Pancreas (tissue), 10 donors: ENCODE results near the gene SYTL1. TPM values are rescaled to one million over a fixed set of nuclear protein-coding genes. Genes with fewer than 3 reads are reported as not detected.

Source experiments
- ATAC-seq, 4 donors: fragments of 200-7000 bp; cut with Tn5 transposase; one replicate each; pipeline versions ENCODE4 v1.8.0 to v1.9.1; 2020; ENCODE audit warnings: mild to moderate bottlenecking in 4 of 4, moderate library complexity in 4 of 4
- DNase-seq, 6 donors: peaks; one replicate each; pipeline ENCODE4 v3.0.0-alpha.2; 2020
- FAIRE-seq: peaks from 2 replicates; lab custom pipeline; 2012; peaks lifted over from hg19 to GRCh38; lab: Jason Lieb, UNC
- H3K27ac ChIP-seq, 4 donors: fragments of 200-600 bp; sonication (generic); 1 replicate in 3 of 4; 2 replicates in 1 of 4; pipeline versions ENCODE4 v1.5.0 to v1.8.0; 2020
- H3K27me3 ChIP-seq, 4 donors: fragments of 200-600 bp; one replicate each; pipeline ENCODE4 v1.8.0; 2021
- H3K36me3 ChIP-seq, 3 donors: fragments of 200-600 bp; sonication (generic) in 1 of 3; one replicate each; pipeline versions ENCODE4 v1.5.0 to v1.8.0; 2020 to 2021
- H3K4me1 ChIP-seq, 3 donors: fragments of 200-600 bp; one replicate each; pipeline ENCODE4 v1.8.0; 2021
- H3K4me3 ChIP-seq, 4 donors: fragments of 200-600 bp; sonication (generic) in 2 of 4; one replicate each; pipeline versions ENCODE4 v1.5.0 to v1.8.0; 2020 to 2021
- H3K9me3 ChIP-seq, 4 donors: fragments of 200-600 bp; one replicate each; pipeline ENCODE4 v1.8.0; 2021
- CTCF ChIP-seq, 4 donors: fragments of 200-600 bp; sonication (generic) in 3 of 4; IDR thresholded peaks; one replicate each; pipeline versions ENCODE4 v1.5.0 to v1.8.0; 2021; ENCODE audit warnings: antibody characterized with exemption in 4 of 4
- WGBS, 2 donors: extraction: QIAGEN DNeasy Blood & Tissue Kit; methylation state at CpG; one replicate each; pipeline ENCODE4 v1.1.7; 2013; 5-methylcytosine and 5-hydroxymethylcytosine counted together
- intact Hi-C, 3 donors: fragments of 100-400 bp; cut with DNase I; formaldehyde crosslinking; loops; one replicate each; pipeline versions ENCODE4 v1.11.1 to v1.14.2; 2022
- polyA plus RNA-seq, 2 donors: library from polyadenylated mRNA; stranded (reverse); fragments of 200-250 nt; gene quantifications; one replicate each; pipeline ENCODE4 v1.2.3, GENCODE V29; 2013
- total RNA-seq, 6 donors: library from RNA; stranded (reverse); fragmentation: NEBNext Ultra II Directional in 4 of 6; extraction: Animal tissue kit (Norgen Biotek cat#: 25700) in 4 of 6; gene quantifications; one replicate each; pipeline versions ENCODE4 v1.2.1 to v1.2.4, GENCODE V29; 2021 to 2023
- donor health status: healthy with polysubstance abuse.
- donor health status: DM: no; HTN: no; CAD: no; lungs with moderate emphysema.
- donor health status: DM: no; HTN: no; CAD: no.
- donor health status: control.
- donor health status: control.
- donor health status: Bipolar disorder and iron deficiency.
- donor health status: DM: yes; HTN: yes; CAD: no.
- donor health status: DM: no; HTN: no; CAD: no.
- donor health status: DM: no; HTN: no; CAD: no.
- donor health status: DM: yes; HTN: yes; CAD: no.

The SYTL1 gene
- total and polyA plus RNA-seq, 8 donors, result 45.8 to 254 (median 107) TPM

DNA sequence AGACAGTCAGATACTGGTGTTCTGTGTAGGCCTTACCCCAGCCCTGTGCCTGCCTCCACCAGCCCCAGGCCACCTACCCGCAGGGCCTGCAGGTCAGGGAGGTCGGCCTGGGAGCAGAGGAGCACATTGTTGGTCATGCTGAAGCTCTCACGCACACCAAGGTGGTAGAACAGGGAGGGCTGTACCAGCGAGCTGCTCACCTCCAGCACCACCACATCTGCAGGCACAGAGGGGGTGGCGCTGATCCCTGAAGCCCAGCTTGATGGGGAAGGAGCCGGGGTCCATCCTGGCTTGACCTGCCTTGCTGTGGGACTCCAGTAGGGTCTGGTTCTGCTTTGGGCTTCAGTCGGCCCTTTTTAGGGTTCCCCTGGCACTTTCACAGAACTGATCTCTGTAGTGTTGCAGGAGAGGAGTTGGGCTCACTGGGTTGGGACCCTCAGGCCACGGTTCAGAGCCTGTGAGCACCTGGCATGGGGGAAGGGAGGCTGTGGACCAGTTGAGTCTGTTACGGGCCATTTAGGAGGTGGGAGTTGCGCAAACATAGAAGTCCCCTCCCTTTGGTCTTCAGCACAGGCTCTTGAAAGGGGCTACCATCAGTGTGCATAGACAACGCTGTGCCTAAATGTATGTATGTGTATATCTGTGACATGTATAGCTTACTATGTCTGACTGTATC is 23.0 kb downstream of the SYTL1 start:
- intact Hi-C loops, result no loop called here
- Histone ChIP-seq H3K4me1 (peaks cover 0 to 11% (median 4%) of the 10 kb centered on the region in 3 donors), H3K27ac (peak overlapping the region in 1 of 4 donors; percentile 94), H3K4me3 (peak overlapping the region in 2 of 4 donors; percentile 61 to 84), H3K27me3 (no peaks in the 10 kb centered on the region), H3K9me3 (no peaks in the 10 kb centered on the region), H3K36me3 (no peaks in the 10 kb centered on the region)
- TF ChIP-seq CTCF (IDR thresholded peaks at IDR 0.05), result no peak
- FAIRE-seq (no peak), DNase-seq (no peak), ATAC-seq (no peak)
- 80 to 81% methylated on average over 11 of the region's 11 CpGs for WGBS, 2 donors

- ATAC-seq (peak; percentile 80 to 88 (median 82)), DNase-seq (peak; percentile 76 to 92 (median 88)), FAIRE-seq (no peak)
- Histone ChIP-seq H3K4me1 (peaks cover 0 to 11% (median 4%) of the 10 kb centered on the region in 3 donors), H3K4me3 (peak overlapping the region; percentile 45 to 84 (median 60)), H3K36me3 (no peaks in the 10 kb centered on the region), H3K9me3 (no peaks in the 10 kb centered on the region), H3K27ac (peak overlapping the region; percentile 63 to 94 (median 84)), H3K27me3 (no peaks in the 10 kb centered on the region)
- 4% methylated on average over 39 to 40 of the region's 40 CpGs for WGBS, 2 donors
- intact Hi-C loops, result no loop called here
- TF ChIP-seq CTCF (IDR thresholded peaks at IDR 0.05), result no peak
Measured at GRCh38 chr1:27365372-27366112, 23.7 kb downstream of the SYTL1 start.

- Histone ChIP-seq H3K27ac (peak overlapping the region; percentile 63 to 94 (median 84)), H3K36me3 (no peaks in the 10 kb centered on the region), H3K27me3 (no peaks in the 10 kb centered on the region), H3K9me3 (no peaks in the 10 kb centered on the region), H3K4me1 (peaks cover 0 to 11% (median 4%) of the 10 kb centered on the region in 3 donors), H3K4me3 (peak overlapping the region; percentile 45 to 84 (median 60))
- FAIRE-seq (no peak), DNase-seq (peak; percentile 63 to 88 (median 82)), ATAC-seq (peak; percentile 49 to 64 (median 56))
- TF ChIP-seq CTCF (IDR thresholded peaks at IDR 0.05), result no peak
- WGBS, 2 donors, result 0 to 1% methylated on average over 20 to 30 of the region's 30 CpGs
- intact Hi-C loops, result no loop called here
Measured at GRCh38 chr1:27366113-27366410, 24.2 kb downstream of the SYTL1 start.

DNA sequence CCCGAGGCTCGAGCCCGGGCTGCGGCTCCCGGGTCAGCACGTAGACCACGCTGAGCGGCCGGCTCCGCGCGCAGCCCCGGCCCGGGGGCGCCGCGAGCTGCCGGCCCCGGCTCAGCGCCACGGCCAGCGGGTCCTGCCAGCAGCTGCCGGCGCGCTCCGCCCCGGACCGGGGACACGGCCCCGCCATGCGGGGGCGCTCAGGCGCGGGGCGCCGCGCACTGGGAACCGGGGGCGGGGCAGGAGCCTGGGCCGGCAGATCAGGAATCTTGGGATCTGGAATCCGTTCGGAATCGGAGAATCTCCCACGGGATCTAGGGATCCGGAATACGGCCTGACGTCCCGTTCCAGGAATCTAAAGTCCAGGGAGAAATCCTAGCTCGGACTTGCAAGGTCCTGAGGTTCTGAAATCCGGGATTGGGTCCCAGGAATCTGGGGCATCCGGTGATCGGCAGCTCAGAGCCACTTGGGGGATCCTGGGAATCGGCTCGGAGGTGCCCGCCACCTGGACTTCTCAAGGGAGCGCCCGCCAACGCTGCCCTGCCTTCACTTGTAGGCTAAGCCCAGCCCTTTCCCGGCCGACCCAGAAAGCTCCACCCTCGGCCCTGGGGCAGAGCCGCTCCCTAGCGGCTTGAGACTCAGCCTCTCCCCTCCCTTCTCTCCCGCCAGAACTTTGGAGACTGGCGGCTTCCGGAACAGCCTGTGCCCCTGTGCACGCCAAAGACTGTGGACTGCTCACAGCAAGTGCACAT is 24.8 kb downstream of the SYTL1 start, which contains the start of gene MAP3K6:
TSS of gene MAP3K6 (minus strand) at position 551 of the 749 bp plus-strand sequence. CDS start at position 187, 364 bp downstream.
- ATAC-seq (peak; percentile 73 to 85 (median 82)), DNase-seq (peak; percentile 80 to 94 (median 85)), FAIRE-seq (no peak)
- no peaks in the 10 kb centered on the region for H3K36me3 ChIP-seq
- H3K9me3 ChIP-seq, result no peaks in the 10 kb centered on the region
- no peak for TF ChIP-seq CTCF (IDR thresholded peaks at IDR 0.05)
- peak within 1 kb of the TSS; percentile 63 to 94 (median 86) for H3K27ac ChIP-seq
- 0 to 1% methylated on average over 29 to 67 of the region's 67 CpGs for WGBS, 2 donors
- H3K27me3 ChIP-seq, result no peaks in the 10 kb centered on the region
- H3K4me1 ChIP-seq, result peaks cover 0 to 11% (median 4%) of the 10 kb centered on the region in 3 donors
- H3K4me3 ChIP-seq, result peak within 1 kb of the TSS; percentile 45 to 84 (median 60)
- intact Hi-C loops, result no loop called here
